Right lobe of liver (tissue), 6 donors: Measurements from ENCODE around the gene CTBS. TPM values are rescaled to one million over a fixed set of nuclear protein-coding genes. Genes with fewer than 3 reads are reported as not detected.
"Not testable (repeated sequence)": the region's sequence is repeated elsewhere in the genome, so short reads cannot be mapped to it uniquely, and the experiment has no call there.

ENCODE experiments used
- ATAC-seq, 4 donors: fragments of 200-7000 bp; cut with Tn5 transposase; one replicate each; pipeline ENCODE4 v1.9.1; 2020; ENCODE audit warnings: mild to moderate bottlenecking in 4 of 4, moderate library complexity in 4 of 4
- DNase-seq, 3 donors: peaks; one replicate each; pipeline ENCODE4 v3.0.0-alpha.2; 2020
- H3K27ac ChIP-seq, 3 donors: fragments of 200-600 bp; one replicate each; pipeline ENCODE4 v1.8.0; 2022
- H3K27me3 ChIP-seq, 2 donors: fragments of 200-600 bp; one replicate each; pipeline ENCODE4 v1.8.0; 2022
- H3K36me3 ChIP-seq, 4 donors: fragments of 200-600 bp; sonication (generic) in 1 of 4; one replicate each; pipeline versions ENCODE4 v1.5.1 to v1.8.0; 2017 to 2022; ENCODE audit warnings: control low read depth in 1 of 4
- H3K4me1 ChIP-seq, 4 donors: fragments of 200-600 bp; sonication (generic) in 1 of 4; one replicate each; pipeline versions ENCODE4 v1.5.1 to v1.8.0; 2017 to 2022; ENCODE audit warnings: control low read depth in 1 of 4
- H3K4me3 ChIP-seq, 3 donors: fragments of 200-600 bp; one replicate each; pipeline ENCODE4 v1.8.0; 2022
- H3K9me3 ChIP-seq, 4 donors: fragments of 200-600 bp; sonication (generic) in 1 of 4; one replicate each; pipeline versions ENCODE4 v1.5.1 to v1.8.0; 2017 to 2022; ENCODE audit warnings: control low read depth in 1 of 4
- POLR2A ChIP-seq: fragments of 450-650 bp; IDR thresholded peaks from one replicate; pipeline ENCODE4 v1.6.1; 2017; ENCODE audit warnings: antibody characterized with exemption, mild to moderate bottlenecking
- WGBS: methylation state at CpG from one replicate; pipeline ENCODE4 v1.1.6; 2018; ENCODE audit warnings: low coverage, low lambda C conversion rate; ENCODE audit not compliant: insufficient coverage; ENCODE audit errors: missing lambda C conversion rate; 5-methylcytosine and 5-hydroxymethylcytosine counted together
- intact Hi-C, 2 donors: fragments of 100-400 bp; cut with DNase I; formaldehyde crosslinking; loops; one replicate each; pipeline versions ENCODE4 v1.11.2 to v1.14.1; 2022
- total RNA-seq, 6 experiments: library from RNA; depleted of rRNA in 2 of 6; stranded (reverse); fragments of >200 nt in 2 of 6; fragmentation: NEBNext Ultra II Directional in 3 of 6; extraction: Animal tissue kit (Norgen Biotek cat#: 25700) in 3 of 6; gene quantifications; one replicate each; pipeline versions ENCODE4 v1.1.0 to v1.2.4, GENCODE V29; 2016 to 2023
- TF ChIP-seq, protein P1 (sequence below), 4 donors: fragments of 200-600 bp in 3 of 4; fragments of 450-650 bp in 1 of 4; IDR thresholded peaks; one replicate each; pipeline versions ENCODE4 v1.5.1 to v1.8.0; 2016 to 2022; ENCODE audit warnings: antibody characterized with exemption in 4 of 4, mild to moderate bottlenecking in 2 of 4
- donor health status: DM: no; HTN: yes; CAD: no.
- donor health status: DM: no; HTN: no; CAD: no.
- donor health status: DM: no; HTN: no; CAD: no.
- donor health status: DM: no; HTN: yes; CAD: no.
- donor health status: DM: no; HTN: yes; CAD: no.

The CTBS gene
- total RNA-seq, 6 experiments from 2014 or later = 18.9 to 29.5 (median 24.4) TPM

DNA sequence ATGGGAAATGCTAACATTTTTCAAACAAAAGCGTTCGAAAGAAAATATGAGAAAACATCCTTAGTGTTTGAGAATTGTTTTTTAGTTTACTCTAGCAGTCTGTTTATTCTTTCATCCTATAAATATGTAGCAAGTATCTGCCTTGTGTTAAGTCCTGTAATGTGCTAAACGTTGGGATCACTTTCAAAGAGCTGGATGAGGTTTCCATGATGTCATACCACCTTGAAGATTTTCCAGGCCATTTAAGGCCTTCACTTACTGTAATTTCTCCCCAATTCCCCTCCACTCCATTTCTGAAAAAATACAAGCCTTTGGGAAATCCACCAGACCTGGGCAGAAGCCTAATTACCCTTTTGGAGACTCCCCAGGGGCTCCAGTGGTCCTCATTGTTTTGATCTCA, 24.2 kb upstream of the CTBS start:
- Histone ChIP-seq H3K4me3 (no peak overlapping the region), H3K9me3 (no peaks in the 10 kb centered on the region), H3K27me3 (no peaks in the 10 kb centered on the region), H3K27ac (no peak overlapping the region), H3K4me1 (no peaks in the 10 kb centered on the region), H3K36me3 (no peaks in the 10 kb centered on the region)
- intact Hi-C loops = no loop called here
- 61% methylated on average over 3 of the region's 3 CpGs for WGBS
- ATAC-seq (no peak), DNase-seq (no peak)
- TF ChIP-seq, protein P1, sequence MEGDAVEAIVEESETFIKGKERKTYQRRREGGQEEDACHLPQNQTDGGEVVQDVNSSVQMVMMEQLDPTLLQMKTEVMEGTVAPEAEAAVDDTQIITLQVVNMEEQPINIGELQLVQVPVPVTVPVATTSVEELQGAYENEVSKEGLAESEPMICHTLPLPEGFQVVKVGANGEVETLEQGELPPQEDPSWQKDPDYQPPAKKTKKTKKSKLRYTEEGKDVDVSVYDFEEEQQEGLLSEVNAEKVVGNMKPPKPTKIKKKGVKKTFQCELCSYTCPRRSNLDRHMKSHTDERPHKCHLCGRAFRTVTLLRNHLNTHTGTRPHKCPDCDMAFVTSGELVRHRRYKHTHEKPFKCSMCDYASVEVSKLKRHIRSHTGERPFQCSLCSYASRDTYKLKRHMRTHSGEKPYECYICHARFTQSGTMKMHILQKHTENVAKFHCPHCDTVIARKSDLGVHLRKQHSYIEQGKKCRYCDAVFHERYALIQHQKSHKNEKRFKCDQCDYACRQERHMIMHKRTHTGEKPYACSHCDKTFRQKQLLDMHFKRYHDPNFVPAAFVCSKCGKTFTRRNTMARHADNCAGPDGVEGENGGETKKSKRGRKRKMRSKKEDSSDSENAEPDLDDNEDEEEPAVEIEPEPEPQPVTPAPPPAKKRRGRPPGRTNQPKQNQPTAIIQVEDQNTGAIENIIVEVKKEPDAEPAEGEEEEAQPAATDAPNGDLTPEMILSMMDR (IDR thresholded peaks at IDR 0.05) = no peak
- no peak for TF ChIP-seq POLR2A

DNA sequence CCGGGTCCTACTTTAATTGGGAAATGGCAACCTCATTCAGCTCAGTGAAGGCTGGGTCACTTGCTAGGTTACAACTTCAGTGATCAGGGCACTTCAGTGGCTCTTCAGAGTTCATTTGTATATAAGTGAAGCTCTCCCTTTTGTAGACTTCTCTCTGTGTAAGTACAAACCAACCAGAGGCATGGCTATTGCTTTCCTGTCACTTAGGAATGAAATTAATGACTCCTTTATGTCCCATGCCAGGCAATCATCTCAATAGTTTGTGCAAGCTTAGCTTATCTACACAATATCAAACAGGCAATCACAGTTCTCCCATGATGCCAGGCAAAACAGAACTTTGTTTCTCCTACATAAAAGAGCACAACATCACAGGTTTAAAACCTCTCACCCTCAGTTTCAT, 22.8 kb upstream of the CTBS start:
- no peaks in the 10 kb centered on the region for H3K36me3 ChIP-seq
- ATAC-seq (no peak), DNase-seq (no peak)
- intact Hi-C loops = no loop called here
- WGBS = no CpG with 5 or more reads among the region's 1 CpG
- H3K4me1 ChIP-seq = no peaks in the 10 kb centered on the region
- no peaks in the 10 kb centered on the region for H3K9me3 ChIP-seq
- H3K27ac ChIP-seq = no peak overlapping the region
- H3K4me3 ChIP-seq = no peak overlapping the region
- no peak for TF ChIP-seq POLR2A
- TF ChIP-seq, protein P1 (IDR thresholded peaks at IDR 0.05) = no peak
- H3K27me3 ChIP-seq = no peaks in the 10 kb centered on the region

DNA sequence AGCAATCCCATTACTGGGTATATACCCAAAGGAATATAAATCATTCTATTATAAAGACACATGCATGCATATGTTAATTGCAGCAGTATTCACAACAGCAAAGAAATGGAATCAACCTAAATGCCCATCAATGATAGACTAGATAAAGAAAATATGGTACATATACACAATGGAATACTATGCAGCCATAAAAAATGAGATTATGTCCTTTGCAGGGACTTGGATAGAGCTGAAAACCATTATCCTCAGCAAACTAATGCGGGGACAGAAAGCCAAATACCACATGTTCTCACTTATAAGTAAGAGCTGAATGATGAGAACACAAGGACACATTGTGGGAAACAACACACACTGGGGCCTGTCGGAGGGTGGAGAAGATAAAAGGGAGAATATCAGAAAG, 20.7 kb upstream of the CTBS start:
- H3K4me3 ChIP-seq, intact Hi-C loops, H3K36me3 ChIP-seq, H3K4me1 ChIP-seq, DNase-seq, ATAC-seq, H3K27me3 ChIP-seq, H3K9me3 ChIP-seq, H3K27ac ChIP-seq: not testable (repeated sequence)
- WGBS = 78% methylated on average over 2 of the region's 2 CpGs

DNA sequence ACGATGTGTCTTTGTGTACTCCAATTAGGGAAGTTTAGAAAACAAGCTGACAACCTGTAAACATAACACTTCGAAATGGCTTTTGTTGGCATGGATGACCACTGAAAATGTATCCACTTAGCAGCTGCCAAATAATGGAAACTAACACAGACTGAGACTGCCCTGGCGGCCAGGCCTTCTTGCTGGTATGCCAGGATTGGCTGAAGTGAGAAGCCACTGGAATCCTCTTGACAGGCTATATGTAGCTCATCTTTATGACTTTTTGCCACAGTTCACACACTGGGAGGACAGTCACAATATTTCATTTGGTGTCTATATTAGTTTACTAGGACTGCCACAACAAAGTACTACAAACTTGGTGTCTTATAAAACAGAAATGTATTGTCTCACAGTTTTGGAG, 12.9 kb upstream of the CTBS start:
- H3K27ac ChIP-seq = no peak overlapping the region
- no peak for TF ChIP-seq POLR2A
- TF ChIP-seq, protein P1 (IDR thresholded peaks at IDR 0.05) = no peak
- H3K4me1 ChIP-seq = no peaks in the 10 kb centered on the region
- WGBS = 72% methylated on average over 3 of the region's 3 CpGs
- DNase-seq (no peak), ATAC-seq (no peak)
- no peaks in the 10 kb centered on the region for H3K9me3 ChIP-seq
- intact Hi-C loops = no loop called here
- no peaks in the 10 kb centered on the region for H3K27me3 ChIP-seq
- H3K4me3 ChIP-seq = no peak overlapping the region
- no peaks in the 10 kb centered on the region for H3K36me3 ChIP-seq

DNA sequence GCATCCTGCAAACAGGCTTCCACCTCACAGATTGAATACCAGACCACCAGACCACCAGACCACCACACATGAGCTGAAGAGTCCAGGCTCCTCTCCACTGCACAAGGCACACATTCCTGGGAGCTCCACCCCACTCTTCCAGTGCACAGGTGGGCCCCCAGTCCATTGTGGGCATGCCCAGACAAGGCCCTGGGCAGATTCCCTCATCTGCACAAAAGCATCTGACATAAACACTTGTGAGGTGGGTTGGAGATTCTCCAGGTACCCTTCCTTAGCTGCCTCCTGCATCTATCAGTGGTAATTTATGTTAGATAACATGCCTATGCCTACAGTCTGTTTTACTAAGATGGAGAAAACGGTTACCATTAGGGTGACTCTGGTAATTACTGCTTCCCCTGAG, 11.6 kb upstream of the CTBS start:
- Histone ChIP-seq H3K4me1 (no peaks in the 10 kb centered on the region), H3K36me3 (no peaks in the 10 kb centered on the region), H3K27me3 (no peaks in the 10 kb centered on the region), H3K27ac (no peak overlapping the region), H3K9me3 (no peaks in the 10 kb centered on the region), H3K4me3 (no peak overlapping the region)
- TF ChIP-seq, protein P1 (IDR thresholded peaks at IDR 0.05) = no peak
- no peak for TF ChIP-seq POLR2A
- DNase-seq = no peak
- 17% methylated on average over 1 of the region's 1 CpG for WGBS
- no peak for ATAC-seq
- intact Hi-C loops = no loop called here
